Cerebellar nuclear complex (tissue), 1 donor: ENCODE results near the gene TCTN3.
A peak's percentile ranks its signal among the peaks of the same experiment; 100 is the strongest.
"Not testable (repeated sequence)": the region's sequence is repeated elsewhere in the genome, so short reads cannot be mapped to it uniquely, and the experiment has no call there.

Experiments
- DNase-seq, 2 experiments: peaks; one replicate each; lab custom pipeline; 2025; lab: John Stamatoyannopoulos, UW

Gene TCTN3

GRCh38 chr10:95688648-95689047, 5.1 kb downstream of the TCTN3 start:
- no peak for DNase-seq

GRCh38 chr10:95683966-95684365, 9.8 kb downstream of the TCTN3 start:
- DNase-seq = no peak

GRCh38 chr10:95675403-95676116, 18.2 kb downstream of the TCTN3 start:
- DNase-seq = no peak

GRCh38 chr10:95674643-95675042, 19.1 kb downstream of the TCTN3 start:
- no peak for DNase-seq

- not testable (repeated sequence) for DNase-seq
These were observed 21.1 kb downstream of the TCTN3 start for GRCh38 chr10:95672641-95673040.

- DNase-seq = no peak
These were observed 29.2 kb downstream of the TCTN3 start for GRCh38 chr10:95664543-95664942.

- no peak for DNase-seq
These were observed 30.2 kb downstream of the TCTN3 start for GRCh38 chr10:95663496-95663895.

- DNase-seq = no peak
These were observed 31.9 kb downstream of the TCTN3 start for GRCh38 chr10:95661818-95662217.

GRCh38 chr10:95660283-95660682, 33.4 kb downstream of the TCTN3 start:
- DNase-seq = no peak

- DNase-seq = no peak
These were observed 36.5 kb downstream of the TCTN3 start for GRCh38 chr10:95657250-95657649.

GRCh38 chr10:95656291-95657164, 37.2 kb downstream of the TCTN3 start, which contains the start of gene ALDH18A1:
ALDH18A1 (minus strand) TSS chr10:95656711; CDS start chr10:95653377, 3,334 bp downstream.
- peak in 1 of 2 experiments; percentile 75 for DNase-seq

- no peak for DNase-seq
These were observed 38.0 kb downstream of the TCTN3 start for GRCh38 chr10:95655571-95656290.

GRCh38 chr10:95653895-95654294, 39.8 kb downstream of the TCTN3 start:
- DNase-seq = no peak

GRCh38 chr10:95651346-95652060, 42.2 kb downstream of the TCTN3 start:
- DNase-seq = no peak

GRCh38 chr10:95650232-95650631, 43.5 kb downstream of the TCTN3 start:
- DNase-seq = no peak

- DNase-seq = no peak
These were observed 45.6 kb downstream of the TCTN3 start for GRCh38 chr10:95648138-95648537.

GRCh38 chr10:95646160-95646559, 47.6 kb downstream of the TCTN3 start:
- DNase-seq = no peak

- DNase-seq = no peak
These were observed 48.8 kb downstream of the TCTN3 start for GRCh38 chr10:95644901-95645300.

GRCh38 chr10:95640891-95641315, 52.8 kb downstream of the TCTN3 start:
- no peak for DNase-seq

- no peak for DNase-seq
These were observed 55.8 kb downstream of the TCTN3 start for GRCh38 chr10:95637911-95638310.

GRCh38 chr10:95637140-95637539, 56.6 kb downstream of the TCTN3 start:
- no peak for DNase-seq

GRCh38 chr10:95635319-95635733, 58.4 kb downstream of the TCTN3 start:
- no peak for DNase-seq
